ENCODE measurements around the gene LMAN2.

LMAN2 gene

GRCh38 chr5:177390363-177391300, 39.2 kb upstream of the LMAN2 start:
- TF ChIP-seq POLR2A (IDR thresholded peaks at IDR 0.05; ENCODE audit: low read depth, low read length), result no peak
- FAIRE-seq, result peak; percentile 95

GRCh38 chr5:177389241-177390169, 38.0 kb upstream of the LMAN2 start:
- DNase-seq (ENCODE audit: insufficient read length, low spot score), result no peak
- FAIRE-seq, result peak; percentile 66
- no peak for TF ChIP-seq POLR2AphosphoS5 (IDR thresholded peaks at IDR 0.05; ENCODE audit: low read depth, low read length)
- TF ChIP-seq PAX5 (IDR thresholded peaks at IDR 0.05; ENCODE audit: insufficient read depth, low read length, severe bottlenecking), result no peak
- peak; percentile 82 for TF ChIP-seq SPI1 (IDR thresholded peaks at IDR 0.05; ENCODE audit: low read depth, low read length)
- no peak for TF ChIP-seq POLR2A (IDR thresholded peaks at IDR 0.05; ENCODE audit: low read depth, low read length)
- TF ChIP-seq TAF1 (IDR thresholded peaks at IDR 0.05; ENCODE audit: low read depth, low read length), result 0 out of 2 replicates have a peak, but pooled peaks have one; percentile 11
- TF ChIP-seq POU2F2 (IDR thresholded peaks at IDR 0.05; ENCODE audit: low read depth, low read length), result 0 out of 2 replicates have a peak, but pooled peaks have one; percentile 11

More at GRCh38 chr5:177390363-177391300, 39.2 kb upstream of the LMAN2 start:
- peak; percentile 88 for DNase-seq (ENCODE audit: insufficient read length, low spot score)

- no peak for FAIRE-seq
- DNase-seq (ENCODE audit: insufficient read length, low spot score), result no peak
- no peak for TF ChIP-seq POLR2A (IDR thresholded peaks at IDR 0.05; ENCODE audit: low read depth, low read length)
- TF ChIP-seq TAF1 (IDR thresholded peaks at IDR 0.05; ENCODE audit: low read depth, low read length), result no peak
- no peak for TF ChIP-seq SPI1 (IDR thresholded peaks at IDR 0.05; ENCODE audit: low read depth, low read length)
- no peak for TF ChIP-seq POU2F2 (IDR thresholded peaks at IDR 0.05; ENCODE audit: low read depth, low read length)
- TF ChIP-seq PAX5 (IDR thresholded peaks at IDR 0.05; ENCODE audit: insufficient read depth, low read length, severe bottlenecking), result no peak
- TF ChIP-seq POLR2AphosphoS5 (IDR thresholded peaks at IDR 0.05; ENCODE audit: low read depth, low read length), result no peak
These were observed 37.1 kb upstream of the LMAN2 start for GRCh38 chr5:177388521-177389052.

- TF ChIP-seq POLR2AphosphoS5 (IDR thresholded peaks at IDR 0.05; ENCODE audit: low read depth, low read length) (no peak), PAX5 (IDR thresholded peaks at IDR 0.05; ENCODE audit: insufficient read depth, low read length, severe bottlenecking) (no peak), SPI1 (IDR thresholded peaks at IDR 0.05; ENCODE audit: low read depth, low read length) (no peak), TAF1 (IDR thresholded peaks at IDR 0.05; ENCODE audit: low read depth, low read length) (no peak), POLR2A (IDR thresholded peaks at IDR 0.05; ENCODE audit: low read depth, low read length) (no peak), POU2F2 (IDR thresholded peaks at IDR 0.05; ENCODE audit: low read depth, low read length) (no peak)
- no peak for DNase-seq (ENCODE audit: insufficient read length, low spot score)
- FAIRE-seq, result peak; percentile 45
These were observed 35.9 kb upstream of the LMAN2 start for GRCh38 chr5:177387405-177387804.

GRCh38 chr5:177386542-177386941, 35.1 kb upstream of the LMAN2 start:
- TF ChIP-seq PAX5 (IDR thresholded peaks at IDR 0.05; ENCODE audit: insufficient read depth, low read length, severe bottlenecking) (no peak), POU2F2 (IDR thresholded peaks at IDR 0.05; ENCODE audit: low read depth, low read length) (no peak), TAF1 (IDR thresholded peaks at IDR 0.05; ENCODE audit: low read depth, low read length) (no peak), SPI1 (IDR thresholded peaks at IDR 0.05; ENCODE audit: low read depth, low read length) (no peak), POLR2AphosphoS5 (IDR thresholded peaks at IDR 0.05; ENCODE audit: low read depth, low read length) (no peak), POLR2A (IDR thresholded peaks at IDR 0.05; ENCODE audit: low read depth, low read length) (no peak)
- FAIRE-seq, result no peak

GRCh38 chr5:177385720-177386119, 34.3 kb upstream of the LMAN2 start:
- FAIRE-seq, result no peak
- DNase-seq (ENCODE audit: insufficient read length, low spot score), result no peak
- TF ChIP-seq PAX5 (IDR thresholded peaks at IDR 0.05; ENCODE audit: insufficient read depth, low read length, severe bottlenecking), result no peak
- TF ChIP-seq POLR2AphosphoS5 (IDR thresholded peaks at IDR 0.05; ENCODE audit: low read depth, low read length), result no peak
- no peak for TF ChIP-seq TAF1 (IDR thresholded peaks at IDR 0.05; ENCODE audit: low read depth, low read length)
- TF ChIP-seq POLR2A (IDR thresholded peaks at IDR 0.05; ENCODE audit: low read depth, low read length), result no peak
- no peak for TF ChIP-seq SPI1 (IDR thresholded peaks at IDR 0.05; ENCODE audit: low read depth, low read length)
- no peak for TF ChIP-seq POU2F2 (IDR thresholded peaks at IDR 0.05; ENCODE audit: low read depth, low read length)

More at GRCh38 chr5:177386542-177386941, 35.1 kb upstream of the LMAN2 start:
- DNase-seq (ENCODE audit: insufficient read length, low spot score), result no peak

GRCh38 chr5:177384134-177384533, 32.7 kb upstream of the LMAN2 start, which contains the start of gene SLC34A1:
Gene SLC34A1 (plus strand): TSS chr5:177384434. CDS start chr5:177385742, 1,308 bp downstream.
- TF ChIP-seq TAF1 (IDR thresholded peaks at IDR 0.05; ENCODE audit: low read depth, low read length) (no peak), POLR2AphosphoS5 (IDR thresholded peaks at IDR 0.05; ENCODE audit: low read depth, low read length) (no peak), POU2F2 (IDR thresholded peaks at IDR 0.05; ENCODE audit: low read depth, low read length) (no peak), PAX5 (IDR thresholded peaks at IDR 0.05; ENCODE audit: insufficient read depth, low read length, severe bottlenecking) (no peak), SPI1 (IDR thresholded peaks at IDR 0.05; ENCODE audit: low read depth, low read length) (no peak), POLR2A (IDR thresholded peaks at IDR 0.05; ENCODE audit: low read depth, low read length) (no peak)
- DNase-seq (ENCODE audit: insufficient read length, low spot score) (no peak), FAIRE-seq (no peak)

- TF ChIP-seq POU2F2 (IDR thresholded peaks at IDR 0.05; ENCODE audit: low read depth, low read length), result no peak
- TF ChIP-seq POLR2A (IDR thresholded peaks at IDR 0.05; ENCODE audit: low read depth, low read length), result no peak
- TF ChIP-seq SPI1 (IDR thresholded peaks at IDR 0.05; ENCODE audit: low read depth, low read length), result no peak
- no peak for TF ChIP-seq POLR2AphosphoS5 (IDR thresholded peaks at IDR 0.05; ENCODE audit: low read depth, low read length)
- TF ChIP-seq TAF1 (IDR thresholded peaks at IDR 0.05; ENCODE audit: low read depth, low read length), result no peak
- TF ChIP-seq PAX5 (IDR thresholded peaks at IDR 0.05; ENCODE audit: insufficient read depth, low read length, severe bottlenecking), result no peak
- FAIRE-seq, result no peak
- no peak for DNase-seq (ENCODE audit: insufficient read length, low spot score)
These were observed 31.7 kb upstream of the LMAN2 start for GRCh38 chr5:177383181-177383580.
